DOHH2 (cell line): Measurements from ENCODE around the gene ALOX5.

Experiments
- H3F3A ChIP-seq: fragments of 200-600 bp; sonication (generic), shearing (Covaris generic); 2 replicates; pipeline ENCODE4 v1.6.0; 2016; ENCODE audit warnings: antibody characterized with exemption, mild to moderate bottlenecking; ENCODE audit not compliant: control insufficient read depth, insufficient read depth
- H3K27ac ChIP-seq: fragments of 200-600 bp; sonication (generic); 2 replicates; pipeline ENCODE4 v1.5.1; 2014; ENCODE audit warnings: low read depth, mild to moderate bottlenecking, low read length, moderate library complexity
- H3K27me3 ChIP-seq: fragments of 200-600 bp; sonication (generic); 2 replicates; pipeline ENCODE4 v1.6.1; 2014; ENCODE audit warnings: mild to moderate bottlenecking, low read length, mixed read lengths; ENCODE audit not compliant: control insufficient read depth
- H3K36me3 ChIP-seq: fragments of 200-600 bp; sonication (generic); 2 replicates; pipeline ENCODE4 v1.6.1; 2014; ENCODE audit warnings: mild to moderate bottlenecking, low read length, moderate library complexity, mixed read lengths; ENCODE audit not compliant: control insufficient read depth
- H3K4me1 ChIP-seq: fragments of 200-600 bp; sonication (generic); 2 replicates; pipeline ENCODE4 v1.6.1; 2014; ENCODE audit warnings: mild to moderate bottlenecking, low read length, mixed read lengths; ENCODE audit not compliant: control insufficient read depth
- H3K4me2 ChIP-seq: fragments of 200-600 bp; sonication (generic); 2 replicates; pipeline ENCODE4 v1.6.0; 2014; ENCODE audit warnings: mild to moderate bottlenecking, low read length, moderate library complexity
- H3K4me3 ChIP-seq: fragments of 200-600 bp; sonication (generic); 2 replicates; pipeline ENCODE4 v1.5.1; 2014; ENCODE audit warnings: mild to moderate bottlenecking, low read length, mixed read lengths
- H3K79me2 ChIP-seq: fragments of 200-600 bp; sonication (generic); 2 replicates; pipeline ENCODE4 v1.6.1; 2014; ENCODE audit warnings: mild to moderate bottlenecking, low read length, mixed read lengths; ENCODE audit not compliant: control insufficient read depth
- H3K9me2 ChIP-seq: fragments of 200-600 bp; sonication (generic); replicated peaks from 2 replicates; pipeline ENCODE4 v1.6.1; 2014; ENCODE audit warnings: mild to moderate bottlenecking, low read length, mixed read lengths; ENCODE audit not compliant: control insufficient read depth
- H3K9me3 ChIP-seq: fragments of 200-600 bp; sonication (generic); 2 replicates; pipeline ENCODE4 v1.6.1; 2014; ENCODE audit warnings: antibody characterized with exemption, low read length, mixed read lengths; ENCODE audit not compliant: control insufficient read depth, insufficient read depth
- H4K20me1 ChIP-seq: fragments of 200-600 bp; sonication (generic); 2 replicates; pipeline ENCODE4 v1.6.0; 2014; ENCODE audit warnings: low read depth, mild to moderate bottlenecking, antibody characterized with exemption, low read length, moderate library complexity; ENCODE audit not compliant: control insufficient read depth, insufficient read depth
- CTCF ChIP-seq: fragments of 200-600 bp; sonication (generic); IDR thresholded peaks from one replicate; pipeline ENCODE4 v1.5.1; 2014; ENCODE audit warnings: antibody characterized with exemption, mild to moderate bottlenecking, low read depth, low read length; ENCODE audit not compliant: poor library complexity, severe bottlenecking
- EZH2phosphoT487 ChIP-seq: fragments of 200-600 bp; sonication (generic); IDR thresholded peaks from 2 replicates; pipeline ENCODE4 v1.6.1; 2017; ENCODE audit warnings: borderline replicate concordance, mild to moderate bottlenecking, antibody characterized with exemption, low read length, moderate library complexity, mixed read lengths

The ALOX5 gene

GRCh38 chr10:45379891-45380540 is 6.0 kb downstream of the ALOX5 start:
- Histone ChIP-seq H4K20me1 (peaks cover 42% of the 10 kb centered on the region), H3K27ac (no peak overlapping the region), H3K4me2 (no peak overlapping the region), H3F3A (no peaks in the 10 kb centered on the region), H3K4me1 (peaks cover 34% of the 10 kb centered on the region), H3K27me3 (no peaks in the 10 kb centered on the region), H3K9me3 (peaks cover 4% of the 10 kb centered on the region; the same call in 1 of the 2 replicates), H3K4me3 (no peak overlapping the region), H3K9me2 (no peaks in the 10 kb centered on the region), H3K79me2 (peaks cover 100% of the 10 kb centered on the region), H3K36me3 (peaks cover 99% of the 10 kb centered on the region)
- TF ChIP-seq CTCF (no peak), EZH2phosphoT487 (no peak)

- peaks cover 4% of the 10 kb centered on the region; the same call in 1 of the 2 replicates for H3K9me3 ChIP-seq
- H3K4me2 ChIP-seq: no peak overlapping the region
- H3F3A ChIP-seq: no peaks in the 10 kb centered on the region
- peaks cover 98% of the 10 kb centered on the region for H3K79me2 ChIP-seq
- no peak overlapping the region for H3K27ac ChIP-seq
- no peak overlapping the region for H3K4me3 ChIP-seq
- H3K36me3 ChIP-seq: peaks cover 99% of the 10 kb centered on the region
- peaks cover 26% of the 10 kb centered on the region for H3K4me1 ChIP-seq
- TF ChIP-seq CTCF (no peak), EZH2phosphoT487 (no peak)
- H3K9me2 ChIP-seq: no peaks in the 10 kb centered on the region
- H4K20me1 ChIP-seq: peaks cover 42% of the 10 kb centered on the region
- H3K27me3 ChIP-seq: no peaks in the 10 kb centered on the region
Observed at GRCh38 chr10:45380903-45381620, 7.0 kb downstream of the ALOX5 start.

DNA sequence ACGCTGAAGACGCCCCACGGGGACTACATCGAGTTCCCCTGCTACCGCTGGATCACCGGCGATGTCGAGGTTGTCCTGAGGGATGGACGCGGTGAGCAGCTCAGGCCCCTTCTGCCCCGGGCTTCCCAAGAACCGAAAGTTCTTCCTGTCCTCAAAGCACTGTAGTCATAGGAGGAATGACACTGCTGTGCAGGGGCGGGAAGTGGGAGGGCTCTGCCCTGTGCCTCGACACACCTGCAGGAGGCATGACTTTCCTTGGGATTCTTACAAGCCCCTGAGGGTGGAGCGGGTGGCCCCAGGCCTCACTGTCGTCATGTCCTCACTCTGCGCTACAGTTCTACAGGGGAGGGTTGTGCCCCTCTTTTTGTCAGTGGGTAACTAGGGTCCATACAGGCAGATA is 8.6 kb downstream of the ALOX5 start:
- TF ChIP-seq EZH2phosphoT487 (no peak), CTCF (no peak)
- Histone ChIP-seq H3F3A (no peaks in the 10 kb centered on the region), H4K20me1 (peaks cover 29% of the 10 kb centered on the region), H3K9me3 (peaks cover 11% of the 10 kb centered on the region; the same call in 1 of the 2 replicates), H3K4me1 (peaks cover 11% of the 10 kb centered on the region), H3K27me3 (no peaks in the 10 kb centered on the region), H3K4me3 (no peak overlapping the region), H3K4me2 (no peak overlapping the region), H3K79me2 (peaks cover 94% of the 10 kb centered on the region), H3K36me3 (peaks cover 97% of the 10 kb centered on the region), H3K9me2 (no peaks in the 10 kb centered on the region), H3K27ac (no peak overlapping the region)
